ENCODE results near the gene PGR.
"Not testable (repeated sequence)": the region's sequence is repeated elsewhere in the genome, so short reads cannot be mapped to it uniquely, and the experiment has no call there.

PGR gene

GRCh38 chr11:101063706-101064105 is 65.9 kb downstream of the PGR start:
- DNase-seq (ENCODE audit: low spot score), result no peak

- DNase-seq (ENCODE audit: low spot score), result no peak
Measured at GRCh38 chr11:101061606-101062005, 68.0 kb downstream of the PGR start.

- DNase-seq (ENCODE audit: low spot score), result no peak
Measured at GRCh38 chr11:101059331-101059730, 70.3 kb downstream of the PGR start.

- DNase-seq (ENCODE audit: low spot score), result no peak
Measured at GRCh38 chr11:101053492-101053891, 76.1 kb downstream of the PGR start.

GRCh38 chr11:101051677-101052076 is 77.9 kb downstream of the PGR start:
- no peak for DNase-seq (ENCODE audit: low spot score)

GRCh38 chr11:101049813-101050212 is 79.8 kb downstream of the PGR start:
- DNase-seq (ENCODE audit: low spot score), result no peak

GRCh38 chr11:101049123-101049522 is 80.5 kb downstream of the PGR start:
- DNase-seq (ENCODE audit: low spot score), result no peak

GRCh38 chr11:101048479-101048878 is 81.1 kb downstream of the PGR start:
- no peak for DNase-seq (ENCODE audit: low spot score)

GRCh38 chr11:101046947-101047346 is 82.7 kb downstream of the PGR start:
- no peak for DNase-seq (ENCODE audit: low spot score)

- no peak for DNase-seq (ENCODE audit: low spot score)
Measured at GRCh38 chr11:101045415-101045814, 84.2 kb downstream of the PGR start.

- no peak for DNase-seq (ENCODE audit: low spot score)
Measured at GRCh38 chr11:101043940-101044339, 85.7 kb downstream of the PGR start.

- DNase-seq (ENCODE audit: low spot score), result no peak
Measured at GRCh38 chr11:101035872-101036271, 93.7 kb downstream of the PGR start.

GRCh38 chr11:101034076-101034475 is 95.5 kb downstream of the PGR start:
- no peak for DNase-seq (ENCODE audit: low spot score)

GRCh38 chr11:101032991-101033390 is 96.6 kb downstream of the PGR start:
- no peak for DNase-seq (ENCODE audit: low spot score)

GRCh38 chr11:101031713-101032112 is 97.9 kb downstream of the PGR start:
- no peak for DNase-seq (ENCODE audit: low spot score)

- DNase-seq (ENCODE audit: low spot score), result no peak
Measured at GRCh38 chr11:101030692-101031091, 98.9 kb downstream of the PGR start.

- DNase-seq (ENCODE audit: low spot score), result no peak
Measured at GRCh38 chr11:101030015-101030414, 99.6 kb downstream of the PGR start.

GRCh38 chr11:101028644-101029043 is 101.0 kb downstream of the PGR start:
- no peak for DNase-seq (ENCODE audit: low spot score)

- no peak for DNase-seq (ENCODE audit: low spot score)
Measured at GRCh38 chr11:101022256-101022655, 107.4 kb downstream of the PGR start.

- no peak for DNase-seq (ENCODE audit: low spot score)
Measured at GRCh38 chr11:101019870-101020269, 109.7 kb downstream of the PGR start.

GRCh38 chr11:101014600-101015285 is 114.9 kb downstream of the PGR start:
- no peak for DNase-seq (ENCODE audit: low spot score)

GRCh38 chr11:101013702-101014101 is 115.9 kb downstream of the PGR start:
- DNase-seq (ENCODE audit: low spot score), result not testable (repeated sequence)

- no peak for DNase-seq (ENCODE audit: low spot score)
Measured at GRCh38 chr11:101011881-101012280, 117.7 kb downstream of the PGR start.

GRCh38 chr11:101010899-101011298 is 118.7 kb downstream of the PGR start:
- DNase-seq (ENCODE audit: low spot score), result no peak

GRCh38 chr11:101009690-101010055 is 119.9 kb downstream of the PGR start:
- DNase-seq (ENCODE audit: low spot score), result no peak

Measured in CD4-positive, alpha-beta T cell treated with Interleukin-15 for 4 hours (primary cell).